GM18909 (cell line): Measurements from ENCODE around the gene TRIO.
A peak's percentile ranks its signal among the peaks of the same experiment; 100 is the strongest.
"Not testable (repeated sequence)": the region's sequence is repeated elsewhere in the genome, so short reads cannot be mapped to it uniquely, and the experiment has no call there.

Source experiments
- ATAC-seq: cut with Tn5 transposase; IDR thresholded peaks from one replicate; pipeline ENCODE4 v1.9.1; 2021; ENCODE audit warnings: mild to moderate bottlenecking; ENCODE audit not compliant: unreplicated experiment, poor library complexity

The TRIO gene

GRCh38 chr5:14142827-14143545, at the start of gene TRIO:
Gene TRIO, plus strand, starts transcription at chr5:14143342. Its CDS starts 384 bp downstream, at chr5:14143726.
- ATAC-seq: peak; percentile 49

- not testable (repeated sequence) for ATAC-seq
Observed at GRCh38 chr5:14097380-14097779, 45.8 kb upstream of the TRIO start.

GRCh38 chr5:14097998-14098471, 45.1 kb upstream of the TRIO start:
- ATAC-seq: no peak

- ATAC-seq: no peak
Observed at GRCh38 chr5:14100281-14100680, 42.9 kb upstream of the TRIO start.

- ATAC-seq: no peak
Observed at GRCh38 chr5:14101922-14102321, 41.2 kb upstream of the TRIO start.

GRCh38 chr5:14102666-14103065, 40.5 kb upstream of the TRIO start:
- ATAC-seq: no peak

GRCh38 chr5:14105718-14106410, 37.3 kb upstream of the TRIO start:
- ATAC-seq: no peak

GRCh38 chr5:14107536-14107935, 35.6 kb upstream of the TRIO start:
- no peak for ATAC-seq

- ATAC-seq: peak; percentile 82
Observed at GRCh38 chr5:14108170-14108996, 34.8 kb upstream of the TRIO start.

- ATAC-seq: peak; percentile 91
Observed at GRCh38 chr5:14109041-14109747, 33.9 kb upstream of the TRIO start.

GRCh38 chr5:14109771-14110170, 33.4 kb upstream of the TRIO start:
- no peak for ATAC-seq

- ATAC-seq: no peak
Observed at GRCh38 chr5:14110196-14110595, 32.9 kb upstream of the TRIO start.

- ATAC-seq: no peak
Observed at GRCh38 chr5:14110680-14111079, 32.5 kb upstream of the TRIO start.

GRCh38 chr5:14112998-14113652, 30.0 kb upstream of the TRIO start:
- no peak for ATAC-seq

GRCh38 chr5:14114615-14115251, 28.4 kb upstream of the TRIO start:
- ATAC-seq: no peak

- ATAC-seq: no peak
Observed at GRCh38 chr5:14115323-14115895, 27.7 kb upstream of the TRIO start.

GRCh38 chr5:14118551-14119320, 24.4 kb upstream of the TRIO start:
- ATAC-seq: no peak

GRCh38 chr5:14120176-14120575, 23.0 kb upstream of the TRIO start:
- ATAC-seq: no peak
